A673 (cell line): ENCODE data around the gene YTHDF2. TPM values are rescaled to one million over a fixed set of nuclear protein-coding genes. Genes with fewer than 3 reads are reported as not detected.

Source experiments
- BruUV-seq: library from RNA; stranded (reverse); fragments of 400-500 nt; replicated peaks from 2 replicates; lab custom pipeline; 2021; lab: Mats Ljungman, UMichigan
- CTCF ChIA-PET: fragments of 300-600 bp; sonication (Branson Sonifier 250); formaldehyde crosslinking; loops from one replicate; lab custom pipeline; 2022; ENCODE audit warnings: antibody characterized with exemption; lab: Charles Lee
- POLR2A ChIA-PET: fragments of 300-600 bp; sonication (Branson Sonifier 250); formaldehyde crosslinking; loops from one replicate; lab custom pipeline; 2022; ENCODE audit warnings: antibody characterized with exemption; ENCODE audit not compliant: low non-redundant PET; lab: Charles Lee
- DNase-seq: peaks from one replicate; pipeline ENCODE4 v3.0.0-alpha.2; 2015; ENCODE audit warnings: low spot score
- H3K27ac ChIP-seq: fragments of 200-600 bp; sonication (generic); 2 replicates; pipeline ENCODE4 v1.5.1; 2016; ENCODE audit warnings: mixed run types, low read depth, mild to moderate bottlenecking, mixed read lengths, antibody characterized with exemption, low read length; ENCODE audit not compliant: poor library complexity, severe bottlenecking
- H3K27me3 ChIP-seq: fragments of 200-600 bp; sonication (generic); replicated peaks from 2 replicates; pipeline ENCODE4 v1.6.1; 2017; ENCODE audit warnings: mixed run types, low read depth, mild to moderate bottlenecking, mixed read lengths, antibody characterized with exemption, low read length; ENCODE audit not compliant: insufficient read depth, poor library complexity
- H3K36me3 ChIP-seq: fragments of 200-600 bp; sonication (generic); 2 replicates; pipeline ENCODE4 v1.6.1; 2016; ENCODE audit warnings: mixed run types, mild to moderate bottlenecking, mixed read lengths, antibody characterized with exemption, low read length; ENCODE audit not compliant: insufficient read depth, poor library complexity, severe bottlenecking
- H3K4me1 ChIP-seq: fragments of 200-600 bp; sonication (generic); 2 replicates; pipeline ENCODE4 v1.6.1; 2017; ENCODE audit warnings: mixed run types, mild to moderate bottlenecking, mixed read lengths, antibody characterized with exemption, low read length; ENCODE audit not compliant: insufficient read depth, poor library complexity, severe bottlenecking
- H3K4me3 ChIP-seq: fragments of 200-600 bp; sonication (generic); 2 replicates; pipeline ENCODE4 v1.5.1; 2016; ENCODE audit warnings: low read depth, mixed run types, mild to moderate bottlenecking, mixed read lengths, low read length; ENCODE audit not compliant: poor library complexity, severe bottlenecking
- H3K9me3 ChIP-seq: fragments of 200-600 bp; sonication (generic); 2 replicates; pipeline ENCODE4 v1.6.1; 2016; ENCODE audit warnings: mixed run types, low read depth, mild to moderate bottlenecking, mixed read lengths, antibody characterized with exemption, low read length; ENCODE audit not compliant: poor library complexity, severe bottlenecking
- EZH2 ChIP-seq: fragments of 200-600 bp; sonication (generic); IDR thresholded peaks from 2 replicates; pipeline ENCODE4 v1.6.1; 2017; ENCODE audit warnings: borderline replicate concordance, low read depth, mild to moderate bottlenecking, mixed read lengths, antibody characterized with exemption, low read length; ENCODE audit not compliant: poor library complexity, severe bottlenecking
- intact Hi-C: fragments of 100-400 bp; cut with micrococcal nuclease; formaldehyde crosslinking; loops from one replicate; pipeline ENCODE4 v1.10.0; 2022; ENCODE audit not compliant: unreplicated experiment
- total RNA-seq: library from RNA; stranded (reverse); gene quantifications from 2 replicates; pipeline ENCODE4 v1.2.3, GENCODE V29; 2021
- TF ChIP-seq, protein P1 (sequence below): fragments of 300-800, 200-600 bp; sonication (generic); conservative IDR thresholded peaks from 2 replicates; pipeline ENCODE4 v1.5.1; 2017; ENCODE audit warnings: low read depth, mild to moderate bottlenecking, antibody characterized with exemption, low read length, moderate library complexity, mixed read lengths

YTHDF2 gene
- total RNA-seq, 1 experiment from 2014 or later: 111 TPM

DNA sequence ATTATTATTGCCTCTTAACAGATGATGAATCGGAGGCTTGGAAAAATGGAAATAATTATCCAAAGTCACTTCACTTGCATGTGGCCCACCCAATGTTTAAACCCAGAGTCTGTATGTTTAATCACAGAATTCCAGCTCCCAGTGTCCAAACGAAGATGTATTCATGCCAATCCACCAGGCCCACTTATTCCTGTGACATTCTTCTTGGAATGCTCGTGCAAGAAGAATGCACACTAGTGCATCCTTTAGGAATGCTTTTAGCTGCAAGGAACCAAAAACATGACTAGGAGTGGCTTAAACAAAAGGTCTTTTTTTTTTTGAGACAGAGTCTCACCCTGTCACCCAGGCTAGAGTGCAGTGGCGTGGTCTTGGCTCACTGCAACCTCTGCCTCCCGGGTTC, 66.3 kb downstream of the YTHDF2 start:
- no peaks in the 10 kb centered on the region for H3K4me1 ChIP-seq
- H3K27ac ChIP-seq: no peak overlapping the region
- intact Hi-C loops: no loop called here
- POLR2A ChIA-PET: interaction anchor here (0.6 kb wide), 1 partner anchor 30 kb away, joined by 7 read pairs; no protein-coding TSS in a partner anchor
- H3K27me3 ChIP-seq: no peaks in the 10 kb centered on the region
- DNase-seq: no peak
- CTCF ChIA-PET: no interaction called here
- H3K36me3 ChIP-seq: no peaks in the 10 kb centered on the region
- BruUV-seq: no TSS peak
- no peaks in the 10 kb centered on the region for H3K9me3 ChIP-seq
- TF ChIP-seq, protein P1, sequence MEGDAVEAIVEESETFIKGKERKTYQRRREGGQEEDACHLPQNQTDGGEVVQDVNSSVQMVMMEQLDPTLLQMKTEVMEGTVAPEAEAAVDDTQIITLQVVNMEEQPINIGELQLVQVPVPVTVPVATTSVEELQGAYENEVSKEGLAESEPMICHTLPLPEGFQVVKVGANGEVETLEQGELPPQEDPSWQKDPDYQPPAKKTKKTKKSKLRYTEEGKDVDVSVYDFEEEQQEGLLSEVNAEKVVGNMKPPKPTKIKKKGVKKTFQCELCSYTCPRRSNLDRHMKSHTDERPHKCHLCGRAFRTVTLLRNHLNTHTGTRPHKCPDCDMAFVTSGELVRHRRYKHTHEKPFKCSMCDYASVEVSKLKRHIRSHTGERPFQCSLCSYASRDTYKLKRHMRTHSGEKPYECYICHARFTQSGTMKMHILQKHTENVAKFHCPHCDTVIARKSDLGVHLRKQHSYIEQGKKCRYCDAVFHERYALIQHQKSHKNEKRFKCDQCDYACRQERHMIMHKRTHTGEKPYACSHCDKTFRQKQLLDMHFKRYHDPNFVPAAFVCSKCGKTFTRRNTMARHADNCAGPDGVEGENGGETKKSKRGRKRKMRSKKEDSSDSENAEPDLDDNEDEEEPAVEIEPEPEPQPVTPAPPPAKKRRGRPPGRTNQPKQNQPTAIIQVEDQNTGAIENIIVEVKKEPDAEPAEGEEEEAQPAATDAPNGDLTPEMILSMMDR: no peak
- TF ChIP-seq EZH2: no peak
- no peak overlapping the region for H3K4me3 ChIP-seq

DNA sequence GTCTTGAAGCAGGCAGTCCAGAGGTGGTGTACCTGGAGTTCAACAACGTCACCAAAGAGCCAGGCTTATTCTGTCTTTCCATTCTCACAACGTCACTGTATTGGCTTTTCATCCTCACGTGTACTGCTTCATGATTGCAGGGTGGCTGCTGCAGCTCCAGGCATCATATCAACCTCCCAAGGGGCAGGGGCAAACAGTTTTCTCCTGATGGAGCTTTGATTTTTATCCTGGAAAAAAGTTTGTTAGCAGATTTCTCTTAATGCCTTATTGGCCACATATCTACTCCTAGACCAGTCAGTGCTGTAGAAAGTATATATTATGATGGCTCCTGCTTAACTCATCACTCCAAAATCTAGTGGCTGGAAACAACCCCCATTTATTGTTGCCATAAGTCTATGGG, 66.9 kb downstream of the YTHDF2 start:
- CTCF ChIA-PET: no interaction called here

DNA sequence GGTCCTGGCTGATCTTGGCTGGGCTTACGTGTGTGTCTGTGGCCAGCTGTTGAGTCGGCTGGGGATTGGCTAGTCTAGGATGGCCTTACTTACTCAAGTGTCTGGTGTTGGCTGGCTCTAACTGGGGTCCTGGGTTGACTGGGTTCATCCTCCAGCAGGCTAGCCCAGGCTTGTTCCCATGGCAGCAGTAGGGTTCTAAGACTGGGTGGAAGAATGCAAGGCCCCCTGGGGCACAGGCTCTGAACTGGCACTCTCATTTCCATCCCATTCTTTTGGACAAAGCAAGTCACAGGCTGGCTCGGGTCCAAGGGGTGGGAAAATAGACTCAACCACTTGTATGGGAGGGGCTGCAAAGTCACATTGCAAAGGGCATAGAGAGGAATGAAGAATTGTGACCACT, 67.3 kb downstream of the YTHDF2 start:
- Histone ChIP-seq H3K9me3 (no peaks in the 10 kb centered on the region), H3K4me1 (no peaks in the 10 kb centered on the region), H3K36me3 (no peaks in the 10 kb centered on the region), H3K4me3 (no peak overlapping the region), H3K27ac (no peak overlapping the region), H3K27me3 (no peaks in the 10 kb centered on the region)
- ChIA-PET POLR2A (no interaction called here), CTCF (no interaction called here)
- intact Hi-C loops: no loop called here
- TF ChIP-seq, protein P1: no peak
- TF ChIP-seq EZH2: no peak
- DNase-seq: peak; percentile 31
- no TSS peak for BruUV-seq

More for the DNA sequence above, 66.9 kb downstream of the YTHDF2 start:
- POLR2A ChIA-PET: no interaction called here
- TF ChIP-seq, protein P1: no peak
- TF ChIP-seq EZH2: no peak
- H3K36me3 ChIP-seq: no peaks in the 10 kb centered on the region
- H3K4me3 ChIP-seq: no peak overlapping the region
- DNase-seq: no peak
- no peaks in the 10 kb centered on the region for H3K27me3 ChIP-seq
- H3K9me3 ChIP-seq: no peaks in the 10 kb centered on the region
- intact Hi-C loops: no loop called here
- H3K4me1 ChIP-seq: no peaks in the 10 kb centered on the region
- no TSS peak for BruUV-seq
- H3K27ac ChIP-seq: no peak overlapping the region
